ENCODE measurements around the gene NNT. TPM values are rescaled to one million over a fixed set of nuclear protein-coding genes. Genes with fewer than 3 reads are reported as not detected.
A peak's percentile ranks its signal among the peaks of the same experiment; 100 is the strongest.

The NNT gene
- total and polyA plus RNA-seq, 9 of the 15 experiments (the other 6 are each of a cell fraction or from before 2014, with no cell fraction given) = 21.9 to 68.6 (median 42.2) TPM

DNA sequence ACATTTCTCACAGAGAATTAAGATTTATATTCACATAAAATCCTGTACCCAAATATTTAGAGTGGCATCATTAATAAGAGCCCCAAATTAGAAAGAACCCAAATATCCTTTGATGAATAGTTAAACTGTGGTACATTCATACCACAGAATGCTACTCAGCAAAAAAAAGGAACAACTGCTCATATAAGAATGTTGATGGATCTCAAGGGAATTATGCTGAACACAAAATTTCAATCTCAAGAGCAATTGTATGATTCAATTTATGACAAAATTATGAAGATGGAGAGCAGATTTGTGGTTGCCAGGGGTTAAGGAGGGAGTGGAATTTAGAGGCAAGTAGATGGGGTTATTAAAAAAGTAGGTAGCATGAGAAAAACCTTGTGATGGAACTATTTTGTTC lies 41.6 kb upstream of the NNT start:
- in situ Hi-C loops (cut with MboI) (no loop called here), intact Hi-C loops (cut with micrococcal nuclease) (no loop called here)
- Histone ChIP-seq H3K36me3 (ENCODE audit: control insufficient read depth, insufficient read depth, low read length) (no peaks in the 10 kb centered on the region), H3K4me3 (no peak overlapping the region), H3K4me1 (replicated peaks in 1 of 2; ENCODE audit: control insufficient read depth in 2 of 2, insufficient read depth in 2 of 2, low read length in 2 of 2) (peaks cover 8% of the 10 kb centered on the region in 2 experiments; a peak in 4 of 5 replicates), H2AFZ (ENCODE audit: low read depth, low read length) (no peak overlapping the region), H3K9ac (ENCODE audit: insufficient read depth in 1 of 2, low read depth in 2 of 2, low read length in 2 of 2) (no peak overlapping the region), H3K4me2 (ENCODE audit: insufficient read depth, low read length) (no peak overlapping the region), H4K20me1 (replicated peaks; ENCODE audit: control insufficient read depth, insufficient read depth, low read length) (no peaks in the 10 kb centered on the region), H3K9me1 (ENCODE audit: control insufficient read depth, insufficient read depth, low read length) (no peaks in the 10 kb centered on the region), H3K79me2 (ENCODE audit: control insufficient read depth, insufficient read depth, low read length) (peaks cover 4% of the 10 kb centered on the region), H3K27ac (ENCODE audit: extremely low read depth, low read depth, low read length) (no peak overlapping the region), H3K27me3 (ENCODE audit: control insufficient read depth in 2 of 2, insufficient read depth in 2 of 2, low read length in 2 of 2) (no peaks in the 10 kb centered on the region), H3K9me3 (replicated peaks; ENCODE audit: control insufficient read depth, insufficient read depth, low read depth, low read length) (no peaks in the 10 kb centered on the region)
- ChIA-PET CTCF (ENCODE audit: low intra/inter-chr PET ratio) (no interaction called here), POLR2A (interaction anchor here (1.8 kb wide), 1 partner anchor 41 kb away, joined by 5 read pairs; the partner anchor contains the start of gene NNT)
- no TSS peak for BruUV-seq (replicated peaks)
- ATAC-seq (no peak), DNase-seq (ENCODE audit: extremely low read depth in 1 of 4, low spot score in 3 of 4) (no peak), FAIRE-seq (no peak)
- TF ChIP-seq DMBX1 (CRISPR knock-in tag; IDR thresholded peaks at IDR 0.05; ENCODE audit: borderline replicate concordance) (no peak), EP300 (IDR thresholded peaks at IDR 0.05; ENCODE audit: low read length) (no peak), TAF7 (tag; IDR thresholded peaks at IDR 0.05) (no peak), MAFG (tag; conservative IDR thresholded peaks at IDR 0.05) (0 out of 2 replicates have a peak, but pooled peaks have one; percentile 20), C11orf30 (IDR thresholded peaks at IDR 0.05; ENCODE audit: low read depth) (peak; percentile 48), BACH1 (tag; IDR thresholded peaks at IDR 0.05) (no peak), ZNF766 (CRISPR knock-in tag; conservative IDR thresholded peaks at IDR 0.05) (no peak), SREBF2 (CRISPR knock-in tag; IDR thresholded peaks at IDR 0.05) (no peak), MBD2 (IDR thresholded peaks at IDR 0.05; ENCODE audit: borderline replicate concordance, low read depth) (no peak), BRCA1 (IDR thresholded peaks at IDR 0.05) (no peak), BRCA1 (CRISPR knock-in tag; IDR thresholded peaks at IDR 0.05) (no peak), MAFF (IDR thresholded peaks at IDR 0.05; ENCODE audit: low read length) (peak; percentile 0; the same call in 1 of the 2 replicates), ZNF316 (IDR thresholded peaks at IDR 0.05) (peak; percentile 40; the same call in 1 of the 2 replicates), FOXK1 (CRISPR knock-in tag; IDR thresholded peaks at IDR 0.05; ENCODE audit: borderline replicate concordance) (no peak), HIVEP1 (CRISPR knock-in tag; IDR thresholded peaks at IDR 0.05) (no peak)
- TF ChIP-seq, protein P1, sequence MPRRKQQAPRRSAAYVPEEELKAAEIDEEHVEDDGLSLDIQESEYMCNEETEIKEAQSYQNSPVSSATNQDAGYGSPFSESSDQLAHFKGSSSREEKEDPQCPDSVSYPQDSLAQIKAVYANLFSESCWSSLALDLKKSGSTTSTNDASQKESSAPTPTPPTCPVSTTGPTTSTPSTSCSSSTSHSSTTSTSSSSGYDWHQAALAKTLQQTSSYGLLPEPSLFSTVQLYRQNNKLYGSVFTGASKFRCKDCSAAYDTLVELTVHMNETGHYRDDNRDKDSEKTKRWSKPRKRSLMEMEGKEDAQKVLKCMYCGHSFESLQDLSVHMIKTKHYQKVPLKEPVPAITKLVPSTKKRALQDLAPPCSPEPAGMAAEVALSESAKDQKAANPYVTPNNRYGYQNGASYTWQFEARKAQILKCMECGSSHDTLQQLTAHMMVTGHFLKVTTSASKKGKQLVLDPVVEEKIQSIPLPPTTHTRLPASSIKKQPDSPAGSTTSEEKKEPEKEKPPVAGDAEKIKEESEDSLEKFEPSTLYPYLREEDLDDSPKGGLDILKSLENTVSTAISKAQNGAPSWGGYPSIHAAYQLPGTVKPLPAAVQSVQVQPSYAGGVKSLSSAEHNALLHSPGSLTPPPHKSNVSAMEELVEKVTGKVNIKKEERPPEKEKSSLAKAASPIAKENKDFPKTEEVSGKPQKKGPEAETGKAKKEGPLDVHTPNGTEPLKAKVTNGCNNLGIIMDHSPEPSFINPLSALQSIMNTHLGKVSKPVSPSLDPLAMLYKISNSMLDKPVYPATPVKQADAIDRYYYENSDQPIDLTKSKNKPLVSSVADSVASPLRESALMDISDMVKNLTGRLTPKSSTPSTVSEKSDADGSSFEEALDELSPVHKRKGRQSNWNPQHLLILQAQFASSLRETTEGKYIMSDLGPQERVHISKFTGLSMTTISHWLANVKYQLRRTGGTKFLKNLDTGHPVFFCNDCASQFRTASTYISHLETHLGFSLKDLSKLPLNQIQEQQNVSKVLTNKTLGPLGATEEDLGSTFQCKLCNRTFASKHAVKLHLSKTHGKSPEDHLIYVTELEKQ (CRISPR knock-in tag; IDR thresholded peaks at IDR 0.05) = no peak
- TF ChIP-seq, protein P2, sequence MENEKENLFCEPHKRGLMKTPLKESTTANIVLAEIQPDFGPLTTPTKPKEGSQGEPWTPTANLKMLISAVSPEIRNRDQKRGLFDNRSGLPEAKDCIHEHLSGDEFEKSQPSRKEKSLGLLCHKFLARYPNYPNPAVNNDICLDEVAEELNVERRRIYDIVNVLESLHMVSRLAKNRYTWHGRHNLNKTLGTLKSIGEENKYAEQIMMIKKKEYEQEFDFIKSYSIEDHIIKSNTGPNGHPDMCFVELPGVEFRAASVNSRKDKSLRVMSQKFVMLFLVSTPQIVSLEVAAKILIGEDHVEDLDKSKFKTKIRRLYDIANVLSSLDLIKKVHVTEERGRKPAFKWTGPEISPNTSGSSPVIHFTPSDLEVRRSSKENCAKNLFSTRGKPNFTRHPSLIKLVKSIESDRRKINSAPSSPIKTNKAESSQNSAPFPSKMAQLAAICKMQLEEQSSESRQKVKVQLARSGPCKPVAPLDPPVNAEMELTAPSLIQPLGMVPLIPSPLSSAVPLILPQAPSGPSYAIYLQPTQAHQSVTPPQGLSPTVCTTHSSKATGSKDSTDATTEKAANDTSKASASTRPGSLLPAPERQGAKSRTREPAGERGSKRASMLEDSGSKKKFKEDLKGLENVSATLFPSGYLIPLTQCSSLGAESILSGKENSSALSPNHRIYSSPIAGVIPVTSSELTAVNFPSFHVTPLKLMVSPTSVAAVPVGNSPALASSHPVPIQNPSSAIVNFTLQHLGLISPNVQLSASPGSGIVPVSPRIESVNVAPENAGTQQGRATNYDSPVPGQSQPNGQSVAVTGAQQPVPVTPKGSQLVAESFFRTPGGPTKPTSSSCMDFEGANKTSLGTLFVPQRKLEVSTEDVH (IDR thresholded peaks at IDR 0.05; ENCODE audit: low read depth, partially characterized antibody) = no peak
- TF ChIP-seq, protein P3, sequence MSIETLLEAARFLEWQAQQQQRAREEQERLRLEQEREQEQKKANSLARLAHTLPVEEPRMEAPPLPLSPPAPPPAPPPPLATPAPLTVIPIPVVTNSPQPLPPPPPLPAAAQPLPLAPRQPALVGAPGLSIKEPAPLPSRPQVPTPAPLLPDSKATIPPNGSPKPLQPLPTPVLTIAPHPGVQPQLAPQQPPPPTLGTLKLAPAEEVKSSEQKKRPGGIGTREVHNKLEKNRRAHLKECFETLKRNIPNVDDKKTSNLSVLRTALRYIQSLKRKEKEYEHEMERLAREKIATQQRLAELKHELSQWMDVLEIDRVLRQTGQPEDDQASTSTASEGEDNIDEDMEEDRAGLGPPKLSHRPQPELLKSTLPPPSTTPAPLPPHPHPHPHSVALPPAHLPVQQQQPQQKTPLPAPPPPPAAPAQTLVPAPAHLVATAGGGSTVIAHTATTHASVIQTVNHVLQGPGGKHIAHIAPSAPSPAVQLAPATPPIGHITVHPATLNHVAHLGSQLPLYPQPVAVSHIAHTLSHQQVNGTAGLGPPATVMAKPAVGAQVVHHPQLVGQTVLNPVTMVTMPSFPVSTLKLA (conservative IDR thresholded peaks at IDR 0.05) = no peak

Measured in K562 (cell line).